Skeletal muscle tissue (tissue), 4 donors: ENCODE measurements around the gene CEBPB. TPM values are rescaled to one million over a fixed set of nuclear protein-coding genes. Genes with fewer than 3 reads are reported as not detected.
"Not testable (repeated sequence)": the region's sequence is repeated elsewhere in the genome, so short reads cannot be mapped to it uniquely, and the experiment has no call there.

Experiments
- H3K27ac ChIP-seq: one replicate; pipeline ENCODE4 v1.7.0; 2013; ENCODE audit warnings: mild to moderate bottlenecking, low read depth, low read length, inconsistent platforms
- H3K27me3 ChIP-seq, 3 donors: one replicate each; pipeline ENCODE4 v1.7.0; 2013; ENCODE audit warnings: low read length in 3 of 3; ENCODE audit not compliant: control insufficient read depth in 3 of 3, insufficient read depth in 3 of 3
- H3K36me3 ChIP-seq, 3 donors: one replicate each; pipeline ENCODE4 v1.7.0; 2013; ENCODE audit warnings: low read length in 3 of 3; ENCODE audit not compliant: control insufficient read depth in 3 of 3, insufficient read depth in 3 of 3
- H3K4me1 ChIP-seq, 3 donors: one replicate each; pipeline ENCODE4 v1.7.0; 2013; ENCODE audit warnings: low read length in 3 of 3, mild to moderate bottlenecking in 3 of 3; ENCODE audit not compliant: control insufficient read depth in 3 of 3, insufficient read depth in 3 of 3
- H3K4me3 ChIP-seq, 3 donors: one replicate each; pipeline ENCODE4 v1.7.0; 2013; ENCODE audit warnings: low read length in 3 of 3
- H3K9ac ChIP-seq, 3 donors: one replicate each; pipeline ENCODE4 v1.7.0; 2013; ENCODE audit warnings: low read length in 3 of 3, mild to moderate bottlenecking in 3 of 3, moderate library complexity in 2 of 3, low read depth in 1 of 3
- H3K9me3 ChIP-seq, 3 donors: one replicate each; pipeline ENCODE4 v1.7.0; 2013; ENCODE audit warnings: low read length in 3 of 3; ENCODE audit not compliant: control insufficient read depth in 3 of 3
- total RNA-seq: library from RNA; depleted of rRNA; stranded (reverse); fragments of >200 nt; gene quantifications from one replicate; pipeline ENCODE4 v1.2.3, GENCODE V29; 2014
- donor health status: Osteomylitis.

The CEBPB gene
- total RNA-seq, 1 donor from 2014 or later = 7.3 TPM

DNA sequence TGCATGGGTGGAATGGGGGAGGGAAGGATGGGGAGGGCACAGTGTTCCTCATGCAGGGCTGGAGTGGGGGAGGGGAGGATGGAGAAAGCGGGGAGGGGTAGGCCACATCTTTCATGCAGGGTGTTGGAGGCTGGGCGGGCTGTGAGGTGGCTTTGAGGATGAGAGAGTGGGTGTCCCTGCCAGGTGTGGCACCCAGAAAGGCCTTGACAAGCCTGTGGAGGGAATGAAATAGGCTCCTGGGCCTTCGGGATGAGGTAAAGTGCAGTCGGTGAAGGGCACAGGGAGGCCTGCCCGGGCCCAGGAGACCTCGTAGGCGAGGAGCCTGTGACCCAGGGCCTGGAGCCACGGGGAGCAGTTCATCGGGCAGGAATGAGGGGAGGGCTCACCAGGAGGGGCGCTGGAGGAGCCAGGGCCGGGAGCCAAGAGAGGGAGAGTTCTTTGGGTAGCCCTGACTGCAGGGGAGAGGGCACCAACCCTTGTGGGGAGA is 7.6 kb downstream of the CEBPB start:
- Histone ChIP-seq H3K27ac (no peak overlapping the region), H3K4me3 (no peak overlapping the region)

DNA sequence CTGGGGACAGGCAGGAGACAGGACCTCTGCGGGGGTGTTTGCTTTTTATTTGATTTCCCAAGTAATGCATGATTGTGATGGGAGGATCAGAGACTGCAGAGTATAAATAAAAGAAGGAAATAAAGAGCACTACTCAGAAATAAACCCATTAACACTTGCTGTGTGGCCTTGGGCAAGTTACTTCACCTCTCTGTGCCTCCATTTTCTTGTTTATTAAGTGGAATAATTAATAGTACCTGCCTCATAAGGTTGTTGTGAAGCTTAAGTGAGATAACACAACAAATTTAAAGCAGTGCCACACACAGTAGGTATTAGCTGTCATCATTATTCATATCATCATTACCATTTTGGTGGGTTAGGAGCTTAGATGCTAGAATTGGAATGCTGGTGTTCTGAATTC is 8.1 kb downstream of the CEBPB start:
- H3K27ac ChIP-seq = no peak overlapping the region
- H3K36me3 ChIP-seq = peaks cover 0 to 2% (median 0%) of the 10 kb centered on the region in 3 donors
- H3K4me3 ChIP-seq = no peak overlapping the region
- no peak overlapping the region for H3K9ac ChIP-seq
- H3K4me1 ChIP-seq = peaks cover 20 to 36% (median 26%) of the 10 kb centered on the region in 3 donors
- H3K27me3 ChIP-seq = no peaks in the 10 kb centered on the region
- H3K9me3 ChIP-seq = no peaks in the 10 kb centered on the region

More for the DNA sequence above, 7.6 kb downstream of the CEBPB start:
- peak overlapping the region in 1 of 3 donors; percentile 8 for H3K9ac ChIP-seq
- H3K9me3 ChIP-seq = no peaks in the 10 kb centered on the region
- H3K4me1 ChIP-seq = peaks cover 25 to 41% (median 31%) of the 10 kb centered on the region in 3 donors
- H3K27me3 ChIP-seq = no peaks in the 10 kb centered on the region
- H3K36me3 ChIP-seq = peaks cover 0 to 4% (median 2%) of the 10 kb centered on the region in 3 donors

DNA sequence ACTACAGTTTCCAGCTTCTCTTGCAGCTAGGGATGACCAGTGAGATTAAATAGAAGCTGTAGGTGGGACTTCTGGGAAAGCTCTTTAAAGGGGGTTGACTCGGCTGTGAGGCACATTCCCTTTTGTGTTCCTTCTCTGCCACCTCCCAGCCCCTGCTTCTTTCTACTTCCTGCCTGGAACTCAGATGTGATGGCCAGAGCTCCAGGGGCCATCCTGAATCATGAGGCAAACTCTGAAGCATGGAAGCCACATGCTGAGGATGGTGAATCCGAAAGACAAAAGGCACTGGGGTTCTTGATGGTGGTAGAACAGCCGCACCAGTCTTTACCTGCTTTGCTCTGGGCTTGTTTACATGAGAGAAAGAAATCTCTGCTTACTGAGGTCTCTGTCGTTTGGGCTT is 9.1 kb downstream of the CEBPB start:
- Histone ChIP-seq H3K4me3 (no peak overlapping the region), H3K36me3 (peaks cover 0 to 2% (median 0%) of the 10 kb centered on the region in 3 donors), H3K4me1 (peaks cover 11 to 26% (median 16%) of the 10 kb centered on the region in 3 donors), H3K27ac (peak overlapping the region; percentile 73), H3K9me3 (peaks cover 0 to 2% (median 0%) of the 10 kb centered on the region in 3 donors), H3K9ac (no peak overlapping the region), H3K27me3 (no peaks in the 10 kb centered on the region)

DNA sequence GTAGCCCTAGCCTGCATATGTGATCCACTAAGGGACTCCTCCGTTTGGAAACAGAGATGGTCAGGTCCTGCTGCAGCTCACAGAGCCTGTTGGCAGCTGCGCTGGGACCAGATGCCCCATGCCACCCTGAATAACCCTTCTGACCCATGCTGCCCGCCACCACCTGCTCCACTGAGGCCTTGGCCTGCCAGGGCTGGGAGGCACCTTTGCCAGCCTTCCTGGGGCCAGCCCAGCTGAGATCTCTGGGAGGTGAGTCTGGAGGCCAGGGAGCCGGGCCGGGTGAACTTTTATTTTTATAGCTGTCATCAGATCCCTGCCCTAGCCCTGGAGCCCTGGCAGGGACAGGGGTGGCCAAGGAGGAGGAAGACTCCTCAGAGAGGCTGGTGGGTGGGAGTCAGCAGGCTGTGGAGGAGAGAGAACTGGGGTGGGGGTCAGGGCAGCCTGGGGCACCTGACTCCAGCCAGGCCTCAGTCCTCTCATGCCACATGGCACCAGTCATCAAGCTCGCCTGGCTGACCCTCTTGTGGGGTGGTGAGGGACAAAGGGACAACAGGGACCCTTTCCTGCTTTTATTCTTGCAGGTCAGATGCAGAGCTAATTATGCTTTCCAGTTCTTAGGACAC is 10.0 kb downstream of the CEBPB start:
- H3K4me1 ChIP-seq = peaks cover 11 to 18% (median 12%) of the 10 kb centered on the region in 3 donors
- peak overlapping the region; percentile 73 for H3K27ac ChIP-seq
- H3K36me3 ChIP-seq = no peaks in the 10 kb centered on the region
- no peak overlapping the region for H3K4me3 ChIP-seq
- H3K27me3 ChIP-seq = no peaks in the 10 kb centered on the region
- H3K9me3 ChIP-seq = peaks cover 0 to 2% (median 0%) of the 10 kb centered on the region in 3 donors
- H3K9ac ChIP-seq = peak overlapping the region; percentile 35 to 74 (median 51)

DNA sequence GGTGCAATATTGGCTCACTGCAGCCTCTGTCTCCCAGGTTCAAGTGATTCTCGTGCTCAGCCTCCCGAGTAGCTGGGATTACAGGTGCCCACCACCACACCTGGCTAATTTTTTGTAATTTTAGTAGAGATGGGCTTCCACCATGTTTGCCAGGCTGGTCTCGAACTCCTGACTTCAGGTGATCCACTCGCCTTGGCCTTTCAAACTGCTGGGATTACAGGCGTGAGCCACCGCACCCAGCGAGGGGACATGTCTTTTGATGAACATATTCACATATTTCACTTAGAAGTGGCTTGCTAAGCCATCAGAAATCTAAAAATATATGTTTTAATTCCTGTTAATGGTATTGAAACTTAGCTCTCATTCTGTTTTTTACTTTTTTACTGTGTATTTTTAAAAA is 11.1 kb downstream of the CEBPB start:
- H3K36me3 ChIP-seq, H3K9ac ChIP-seq, H3K9me3 ChIP-seq, H3K27me3 ChIP-seq, H3K27ac ChIP-seq, H3K4me3 ChIP-seq: not testable (repeated sequence)
- H3K4me1 ChIP-seq = peaks cover 11 to 18% (median 12%) of the 10 kb centered on the region in 3 donors

DNA sequence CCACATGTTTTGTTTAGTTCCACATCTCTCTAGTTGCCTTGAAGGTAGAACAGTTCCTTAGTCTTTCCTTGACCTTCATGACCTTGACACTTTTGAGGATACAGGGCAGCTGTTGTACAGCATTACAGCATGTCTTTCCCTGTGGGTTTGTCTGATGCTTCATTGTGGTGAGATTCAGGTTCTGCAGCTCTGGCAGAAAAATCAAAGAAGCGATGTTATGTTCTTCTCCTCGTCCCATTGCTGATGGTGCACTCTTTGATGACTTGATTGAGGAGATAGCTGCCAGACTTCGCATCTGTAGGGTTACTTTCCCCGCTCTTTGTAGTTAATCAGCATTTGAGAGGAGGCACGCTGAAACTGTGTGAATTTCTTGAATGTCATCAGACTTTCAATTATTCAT is 12.0 kb downstream of the CEBPB start:
- H3K9me3 ChIP-seq = peaks cover 0 to 2% (median 0%) of the 10 kb centered on the region in 3 donors
- H3K27ac ChIP-seq = no peak overlapping the region
- H3K36me3 ChIP-seq = no peaks in the 10 kb centered on the region
- peaks cover 11 to 18% (median 12%) of the 10 kb centered on the region in 3 donors for H3K4me1 ChIP-seq
- H3K27me3 ChIP-seq = no peaks in the 10 kb centered on the region
- H3K9ac ChIP-seq = no peak overlapping the region
- no peak overlapping the region for H3K4me3 ChIP-seq

DNA sequence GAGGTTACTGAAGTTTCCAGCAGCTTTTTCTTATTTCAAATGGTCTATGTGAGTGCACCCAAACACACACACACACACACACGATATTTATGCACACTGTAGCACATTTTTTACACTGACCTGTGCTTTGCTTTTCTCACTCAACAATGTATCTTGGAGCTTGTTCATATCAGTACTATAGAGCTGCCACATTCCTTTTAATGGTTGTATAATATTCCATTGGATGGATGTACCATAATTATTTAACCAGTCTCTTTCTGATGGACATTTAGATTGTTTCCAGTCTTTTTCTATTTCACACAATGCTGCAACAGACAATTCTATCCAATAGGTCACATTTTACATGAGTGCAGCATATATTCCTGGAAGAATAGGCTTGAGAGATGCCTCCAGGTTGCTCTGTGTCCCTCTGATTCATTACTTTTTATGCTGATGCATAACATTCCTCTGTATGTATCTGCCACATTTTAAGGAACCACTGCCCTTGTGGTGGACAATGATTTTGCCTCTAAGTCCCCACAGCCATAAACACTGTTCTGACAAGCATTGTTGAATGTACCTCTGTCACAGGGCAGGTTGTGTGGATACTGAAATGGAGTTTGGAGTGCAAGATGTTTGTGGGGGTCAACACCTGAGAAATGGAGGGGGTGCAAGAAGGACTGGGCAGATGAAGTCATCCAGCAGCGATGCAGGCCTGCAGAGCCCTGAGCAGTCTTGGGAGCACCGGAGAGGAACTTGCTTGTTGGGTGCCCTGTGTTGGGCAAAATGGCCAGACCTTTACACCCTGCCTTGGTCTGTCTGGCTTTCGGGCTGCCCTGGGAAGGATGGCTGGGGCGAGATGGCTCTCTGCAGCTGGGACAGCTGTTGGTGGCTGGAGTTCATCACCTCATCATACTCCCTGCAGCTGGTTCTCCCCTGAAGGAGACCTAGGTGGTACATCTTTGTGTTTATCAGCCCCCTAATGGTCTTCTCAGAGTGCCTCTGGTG is 13.6 kb downstream of the CEBPB start:
- H3K9ac ChIP-seq = no peak overlapping the region
- no peaks in the 10 kb centered on the region for H3K36me3 ChIP-seq
- H3K4me3 ChIP-seq = no peak overlapping the region
- H3K4me1 ChIP-seq = peaks cover 11 to 18% (median 12%) of the 10 kb centered on the region in 3 donors
- H3K9me3 ChIP-seq = peaks cover 0 to 2% (median 0%) of the 10 kb centered on the region in 3 donors
- no peak overlapping the region for H3K27ac ChIP-seq
- no peaks in the 10 kb centered on the region for H3K27me3 ChIP-seq

DNA sequence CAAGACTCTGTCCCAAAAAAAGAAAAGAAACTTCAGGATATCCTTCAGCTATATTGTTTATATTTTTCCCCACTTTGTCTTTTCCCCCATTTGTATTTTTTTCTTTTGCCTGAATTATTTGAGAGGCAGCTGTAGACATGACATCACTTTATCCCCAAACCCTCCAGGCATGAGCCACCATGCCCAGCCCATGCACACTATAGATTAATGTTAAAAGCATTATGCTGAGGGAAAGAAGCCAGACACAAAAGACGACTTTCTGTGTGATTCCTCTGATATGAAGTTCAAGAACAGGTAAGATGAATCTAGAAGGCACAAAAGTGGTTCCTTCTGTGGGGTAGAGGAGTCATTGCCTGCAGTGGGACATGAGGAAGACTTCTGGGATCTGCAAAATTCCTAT is 16.4 kb downstream of the CEBPB start:
- H3K4me3 ChIP-seq = no peak overlapping the region
- no peaks in the 10 kb centered on the region for H3K4me1 ChIP-seq
- no peaks in the 10 kb centered on the region for H3K36me3 ChIP-seq
- H3K9me3 ChIP-seq = peaks cover 0 to 2% (median 0%) of the 10 kb centered on the region in 3 donors
- H3K27me3 ChIP-seq = no peaks in the 10 kb centered on the region
- no peak overlapping the region for H3K27ac ChIP-seq
- no peak overlapping the region for H3K9ac ChIP-seq

DNA sequence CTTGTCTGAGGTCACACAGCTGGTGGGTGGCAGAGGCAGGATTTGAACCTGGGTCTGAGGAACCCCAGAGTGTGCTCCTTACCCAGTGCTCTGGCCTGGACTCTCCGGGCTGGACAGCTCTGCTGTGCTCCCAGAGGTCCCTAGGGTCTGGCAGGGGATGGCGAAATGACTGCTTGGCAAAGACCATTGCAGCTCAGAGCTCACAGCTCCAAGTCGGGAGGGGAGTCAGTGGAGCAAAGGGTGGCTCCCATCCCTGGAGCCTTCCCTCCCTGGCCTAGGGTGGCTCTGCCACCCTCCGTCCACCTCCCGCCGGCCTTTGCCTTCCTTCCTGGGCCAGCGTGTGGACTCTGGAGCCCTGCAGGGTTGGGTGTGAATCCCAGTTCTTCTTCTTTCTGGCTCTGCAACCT is 17.5 kb downstream of the CEBPB start:
- peaks cover 0 to 2% (median 0%) of the 10 kb centered on the region in 3 donors for H3K9me3 ChIP-seq
- no peaks in the 10 kb centered on the region for H3K4me1 ChIP-seq
- no peak overlapping the region for H3K4me3 ChIP-seq
- H3K36me3 ChIP-seq = no peaks in the 10 kb centered on the region
- H3K27me3 ChIP-seq = no peaks in the 10 kb centered on the region
- no peak overlapping the region for H3K9ac ChIP-seq
- no peak overlapping the region for H3K27ac ChIP-seq

DNA sequence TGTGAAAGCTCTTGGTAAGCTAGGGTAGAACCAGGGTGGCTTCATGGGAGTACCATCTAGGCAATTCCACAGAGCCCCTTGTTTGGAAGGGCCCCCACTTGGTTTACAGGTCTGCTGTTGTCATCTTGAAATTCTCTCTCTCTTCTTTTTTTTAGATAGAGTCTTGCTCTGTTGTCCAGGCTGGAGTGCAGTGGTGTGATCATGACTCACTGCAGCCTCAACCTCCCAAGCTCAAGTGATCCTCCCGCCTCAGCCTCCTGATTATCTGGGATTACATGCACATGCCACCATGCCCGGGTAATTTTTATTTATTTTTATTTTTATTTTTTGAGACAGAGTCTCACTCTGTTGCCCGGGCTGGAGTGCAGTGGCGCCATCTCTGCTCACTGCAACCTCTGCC is 18.2 kb downstream of the CEBPB start:
- not testable (repeated sequence) for H3K36me3 ChIP-seq

More for the DNA sequence above, 18.2 kb downstream of the CEBPB start:
- H3K4me3 ChIP-seq, H3K9me3 ChIP-seq, H3K9ac ChIP-seq, H3K27ac ChIP-seq, H3K27me3 ChIP-seq, H3K4me1 ChIP-seq: not testable (repeated sequence)
